Left lung (tissue), 10 donors: ENCODE data around the gene KMT2E. TPM values are rescaled to one million over a fixed set of nuclear protein-coding genes. Genes with fewer than 3 reads are reported as not detected.
A peak's percentile ranks its signal among the peaks of the same experiment; 100 is the strongest.

Experiments
- ATAC-seq: fragments of 200-7000 bp; cut with Tn5 transposase; one replicate; pipeline ENCODE4 v1.9.1; 2020; ENCODE audit warnings: moderate library complexity
- DNase-seq, 4 donors: peaks; one replicate each; pipeline ENCODE4 v3.0.0-alpha.2; 2013 to 2020
- H3K27ac ChIP-seq, 2 donors: fragments of 200-600 bp; sonication (generic) in 1 of 2; one replicate each; pipeline versions ENCODE4 v1.5.0 to v1.8.0; 2020 to 2021
- H3K27me3 ChIP-seq, 2 donors: fragments of 200-600 bp; sonication (generic) in 1 of 2; one replicate each; pipeline versions ENCODE4 v1.5.0 to v1.8.0; 2020 to 2021
- H3K36me3 ChIP-seq, 2 donors: fragments of 200-600 bp; sonication (generic) in 1 of 2; one replicate each; pipeline versions ENCODE4 v1.5.0 to v1.8.0; 2020 to 2021
- H3K4me1 ChIP-seq, 2 donors: fragments of 200-600 bp; one replicate each; pipeline ENCODE4 v1.8.0; 2021
- H3K4me3 ChIP-seq, 2 donors: fragments of 200-600 bp; sonication (generic) in 1 of 2; one replicate each; pipeline versions ENCODE4 v1.5.0 to v1.8.0; 2020 to 2021; ENCODE audit warnings: mild to moderate bottlenecking in 1 of 2
- H3K9me3 ChIP-seq, 2 donors: fragments of 200-600 bp; sonication (generic) in 1 of 2; one replicate each; pipeline versions ENCODE4 v1.5.0 to v1.8.0; 2020 to 2021
- intact Hi-C, 2 donors: fragments of 100-400 bp; cut with DNase I; formaldehyde crosslinking; loops; one replicate each; pipeline versions ENCODE4 v1.11.2 to v1.14.2; 2022
- polyA plus RNA-seq, 6 donors: library from polyadenylated mRNA; unstranded; fragments of 120-200 nt; gene quantifications; one replicate each; pipeline ENCODE4 v1.2.1, GENCODE V29; 2013; ENCODE audit not compliant: insufficient read length in 6 of 6
- total RNA-seq, 2 donors: library from RNA; stranded (reverse); fragmentation: NEBNext Ultra II Directional; extraction: Animal tissue kit (Norgen Biotek cat#: 25700); gene quantifications; one replicate each; pipeline ENCODE4 v1.2.1, GENCODE V29; 2021
- TF ChIP-seq, protein P1 (sequence below), 2 donors: fragments of 200-600 bp; sonication (generic) in 1 of 2; IDR thresholded peaks; one replicate each; pipeline versions ENCODE4 v1.5.0 to v1.8.0; 2021; ENCODE audit warnings: antibody characterized with exemption in 2 of 2
- donor health status: DM: no; HTN: yes; CAD: no.
- donor health status: DM: no; HTN: no; CAD: no.

KMT2E gene
- total and polyA plus RNA-seq, 8 donors, result 74.5 to 101 (median 84.7) TPM

DNA sequence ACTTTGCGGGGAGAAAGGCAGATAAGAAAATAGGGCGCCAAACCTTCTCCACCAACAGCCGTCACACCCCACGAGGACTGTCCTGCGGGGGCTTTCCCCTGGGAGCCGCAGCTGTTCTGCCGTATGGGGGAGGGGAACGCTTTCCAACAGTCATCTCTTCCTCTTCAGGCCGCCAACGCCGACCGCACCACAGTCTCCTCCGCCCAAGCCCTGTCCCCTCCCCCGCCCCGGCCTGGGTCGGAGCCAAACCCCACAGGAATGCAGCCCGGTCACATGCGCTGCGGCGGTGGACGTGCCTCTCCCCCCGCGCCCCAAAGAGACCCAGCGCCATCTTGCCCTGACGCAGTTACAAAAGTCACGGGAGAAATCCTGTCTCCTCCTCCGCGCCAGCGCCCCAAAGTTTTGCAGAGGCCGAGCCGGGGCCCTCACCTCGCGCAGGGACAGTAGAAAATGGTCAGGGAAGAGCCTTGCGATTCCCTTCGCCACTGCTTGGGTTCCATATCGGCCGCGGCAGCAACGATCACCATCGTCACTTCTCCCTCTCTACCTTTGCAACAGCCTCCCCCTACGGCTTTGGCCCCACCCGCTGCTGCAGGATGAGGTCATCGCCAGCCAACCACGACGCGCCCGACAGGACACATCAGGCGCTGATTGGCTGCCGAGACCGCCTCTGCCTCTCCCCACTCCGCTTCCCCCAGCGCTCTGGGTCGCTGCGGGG lies 1.3 kb upstream of the KMT2E start:
- no peaks in the 10 kb centered on the region for H3K9me3 ChIP-seq
- H3K36me3 ChIP-seq, result no peaks in the 10 kb centered on the region
- no peaks in the 10 kb centered on the region for H3K27me3 ChIP-seq
- TF ChIP-seq, protein P1, sequence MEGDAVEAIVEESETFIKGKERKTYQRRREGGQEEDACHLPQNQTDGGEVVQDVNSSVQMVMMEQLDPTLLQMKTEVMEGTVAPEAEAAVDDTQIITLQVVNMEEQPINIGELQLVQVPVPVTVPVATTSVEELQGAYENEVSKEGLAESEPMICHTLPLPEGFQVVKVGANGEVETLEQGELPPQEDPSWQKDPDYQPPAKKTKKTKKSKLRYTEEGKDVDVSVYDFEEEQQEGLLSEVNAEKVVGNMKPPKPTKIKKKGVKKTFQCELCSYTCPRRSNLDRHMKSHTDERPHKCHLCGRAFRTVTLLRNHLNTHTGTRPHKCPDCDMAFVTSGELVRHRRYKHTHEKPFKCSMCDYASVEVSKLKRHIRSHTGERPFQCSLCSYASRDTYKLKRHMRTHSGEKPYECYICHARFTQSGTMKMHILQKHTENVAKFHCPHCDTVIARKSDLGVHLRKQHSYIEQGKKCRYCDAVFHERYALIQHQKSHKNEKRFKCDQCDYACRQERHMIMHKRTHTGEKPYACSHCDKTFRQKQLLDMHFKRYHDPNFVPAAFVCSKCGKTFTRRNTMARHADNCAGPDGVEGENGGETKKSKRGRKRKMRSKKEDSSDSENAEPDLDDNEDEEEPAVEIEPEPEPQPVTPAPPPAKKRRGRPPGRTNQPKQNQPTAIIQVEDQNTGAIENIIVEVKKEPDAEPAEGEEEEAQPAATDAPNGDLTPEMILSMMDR (IDR thresholded peaks at IDR 0.05), result peak in 1 of 2 donors; percentile 8
- H3K4me3 ChIP-seq, result peak overlapping the region; percentile 66 to 79
- peaks cover 4 to 55% of the 10 kb centered on the region in 2 donors for H3K4me1 ChIP-seq
- ATAC-seq (peak; percentile 85), DNase-seq (peak; percentile 99 to 100 (median 100))
- H3K27ac ChIP-seq, result peak overlapping the region; percentile 100
- intact Hi-C loops, result no loop called here

DNA sequence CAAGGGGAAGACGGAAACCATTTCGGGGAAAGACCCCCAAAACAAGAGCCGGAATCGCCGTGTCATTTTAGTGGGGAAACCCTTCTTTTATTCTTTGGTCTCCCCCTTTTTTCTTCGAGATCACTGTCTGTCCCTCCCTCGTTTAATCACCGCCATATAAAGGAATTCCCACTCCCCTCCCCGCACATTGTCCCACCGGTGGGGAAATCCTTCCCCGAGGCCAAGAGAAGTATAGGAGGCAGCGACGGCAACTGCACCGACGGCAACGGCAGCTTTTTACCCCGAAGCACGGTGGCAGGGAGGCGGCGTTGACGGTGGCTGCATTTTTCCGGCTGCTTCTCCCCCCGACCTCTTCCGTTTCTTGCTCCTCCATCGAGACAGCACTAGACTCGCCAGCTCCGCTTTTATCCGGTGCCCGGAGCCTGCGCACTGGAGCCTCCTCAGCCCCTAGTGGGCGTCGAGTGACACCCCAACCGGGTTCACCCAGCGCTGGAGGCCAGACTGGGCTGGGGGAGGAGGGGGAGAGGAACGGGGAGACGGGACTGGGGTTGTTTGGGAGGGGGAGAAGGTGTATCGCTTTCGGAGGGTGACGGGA lies 687 bp upstream of the KMT2E start:
- peak; percentile 77 for ATAC-seq
- TF ChIP-seq, protein P1 (IDR thresholded peaks at IDR 0.05), result peak; percentile 18 to 64
- H3K27ac ChIP-seq, result peak overlapping the region; percentile 100
- peak overlapping the region; percentile 66 to 79 for H3K4me3 ChIP-seq
- intact Hi-C loops, result no loop called here
- H3K36me3 ChIP-seq, result no peaks in the 10 kb centered on the region
- peaks cover 8 to 55% of the 10 kb centered on the region in 2 donors for H3K4me1 ChIP-seq
- peak; percentile 93 to 97 (median 96) for DNase-seq
- H3K27me3 ChIP-seq, result no peaks in the 10 kb centered on the region
- no peaks in the 10 kb centered on the region for H3K9me3 ChIP-seq

DNA sequence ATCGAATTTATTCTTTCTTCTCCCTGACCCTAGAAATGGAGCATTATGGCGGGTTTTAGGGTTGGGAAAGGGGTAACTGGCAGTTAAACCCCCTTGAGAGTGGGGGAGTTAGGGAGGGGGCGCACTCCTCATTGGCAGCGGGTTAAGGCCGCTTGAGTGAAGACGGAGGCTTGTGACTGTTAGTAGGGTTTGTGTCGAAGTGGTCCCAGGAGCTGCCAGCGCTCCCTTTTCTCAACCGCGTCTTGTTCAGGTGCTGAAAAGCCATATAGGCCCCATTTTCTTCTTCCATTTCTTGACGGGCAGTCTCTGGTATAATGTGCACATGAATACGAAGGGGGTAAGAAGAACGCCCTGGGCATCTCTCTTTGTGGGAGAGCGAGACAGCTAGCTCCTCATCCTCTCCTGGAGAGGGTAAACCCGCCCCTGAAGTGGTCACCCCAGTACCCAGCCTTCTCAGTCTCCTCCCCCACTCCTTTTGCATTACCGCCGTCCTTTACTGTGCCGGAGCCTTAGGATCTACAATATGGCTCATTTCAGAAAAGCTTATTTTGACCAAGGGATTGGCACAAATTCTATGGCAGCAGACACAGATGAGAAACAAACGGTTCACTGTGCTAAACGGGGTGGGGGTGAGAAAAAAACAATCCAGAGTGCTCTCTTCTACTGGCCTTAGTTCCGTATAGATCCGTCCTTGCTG lies 836 bp downstream of the KMT2E start:
- H3K27ac ChIP-seq, result peak overlapping the region; percentile 100
- TF ChIP-seq, protein P1 (IDR thresholded peaks at IDR 0.05), result no peak
- H3K36me3 ChIP-seq, result no peaks in the 10 kb centered on the region
- H3K9me3 ChIP-seq, result no peaks in the 10 kb centered on the region
- H3K4me3 ChIP-seq, result peak overlapping the region; percentile 66 to 79
- DNase-seq (peak in 3 of 4 donors; percentile 64 to 78 (median 70)), ATAC-seq (peak; percentile 18)
- H3K4me1 ChIP-seq, result peaks cover 22 to 55% of the 10 kb centered on the region in 2 donors
- no peaks in the 10 kb centered on the region for H3K27me3 ChIP-seq
- intact Hi-C loops, result no loop called here

DNA sequence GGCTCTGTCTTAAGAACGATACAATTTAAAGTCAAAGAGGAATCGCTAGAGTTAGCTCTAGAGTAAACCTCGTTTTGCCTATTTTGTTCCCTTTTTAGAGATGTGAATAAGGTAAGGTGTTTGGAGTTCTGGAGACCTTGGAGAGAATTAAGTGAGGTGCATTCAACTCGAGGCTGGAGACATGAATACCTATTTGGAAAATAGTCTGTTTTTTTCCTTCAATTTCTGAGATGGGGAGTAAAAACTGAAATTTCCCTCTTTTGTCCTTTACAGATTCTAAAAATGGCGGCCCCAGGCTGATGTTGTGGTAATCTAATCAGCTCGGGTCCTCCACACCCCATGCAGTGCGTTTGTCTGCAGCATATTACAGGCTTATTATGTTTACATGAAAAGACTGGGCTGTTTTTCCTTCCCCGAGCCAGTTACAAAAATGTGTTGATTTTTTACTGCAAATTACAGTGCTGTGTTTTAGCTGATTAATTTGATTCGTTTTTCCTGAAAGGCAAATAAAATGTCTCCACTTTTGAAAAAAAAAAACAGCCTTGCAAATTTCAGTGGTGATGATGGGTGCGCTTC lies 1.5 kb downstream of the KMT2E start:
- no peak for ATAC-seq
- intact Hi-C loops, result no loop called here

More for the DNA sequence above, 1.5 kb downstream of the KMT2E start:
- TF ChIP-seq, protein P1 (IDR thresholded peaks at IDR 0.05), result no peak
- Histone ChIP-seq H3K27ac (peak overlapping the region; percentile 100), H3K4me3 (peak overlapping the region; percentile 66 to 79), H3K9me3 (no peaks in the 10 kb centered on the region), H3K27me3 (no peaks in the 10 kb centered on the region), H3K4me1 (peaks cover 28 to 55% of the 10 kb centered on the region in 2 donors), H3K36me3 (no peaks in the 10 kb centered on the region)
- DNase-seq, result peak in 1 of 4 donors; percentile 68
